H1 (cell line): ENCODE results near the gene GTSE1. TPM values are rescaled to one million over a fixed set of nuclear protein-coding genes. Genes with fewer than 3 reads are reported as not detected.

ENCODE experiments used
- BRCA1 ChIP-seq: IDR thresholded peaks from 2 replicates; pipeline ENCODE4 v1.6.1; 2012; ENCODE audit warnings: low read depth, low read length, improper control_type of control experiment
- CTCF ChIP-seq, 3 experiments: IDR thresholded peaks; 1 replicate in 2 of 3; 2 replicates in 1 of 3; pipeline versions ENCODE4 v1.5.1 to v1.6.1; 2011; ENCODE audit warnings: low read length in 3 of 3, mild to moderate bottlenecking in 3 of 3, inconsistent platforms in 2 of 3, low read depth in 1 of 3, moderate library complexity in 1 of 3; ENCODE audit not compliant: insufficient read depth in 1 of 3; ENCODE audit errors: control extremely low read depth in 1 of 3
- MAFK ChIP-seq: IDR thresholded peaks from 2 replicates; pipeline ENCODE4 v1.6.1; 2012; ENCODE audit warnings: low read depth, mild to moderate bottlenecking, improper control_type of control experiment, low read length
- RFX5 ChIP-seq: IDR thresholded peaks from 2 replicates; pipeline ENCODE4 v1.6.1; 2011; ENCODE audit warnings: low read depth, low read length, improper control_type of control experiment, borderline replicate concordance
- SIX5 ChIP-seq: IDR thresholded peaks from 2 replicates; pipeline ENCODE4 v1.6.1; 2011; ENCODE audit warnings: mild to moderate bottlenecking, low read depth, low read length
- polyA plus RNA-seq, 7 experiments: library from polyadenylated mRNA; depleted of rRNA in 3 of 7; stranded (reverse) in 5 of 7; unstranded in 2 of 7; fragments of >200 nt in 5 of 7; fragments of 200-250 nt in 2 of 7; gene quantifications; 1 replicate in 5 of 7; 2 replicates in 1 of 7; 4 replicates in 1 of 7; pipeline versions ENCODE4 v1.2.1 to v1.2.3, GENCODE V29; 2011 to 2013; ENCODE audit warnings: missing spikeins in 2 of 7, mixed read lengths in 2 of 7
- total RNA-seq: library from RNA; stranded (reverse); fragmentation: NEBNext Ultra II Directional; extraction: Animal tissue kit (Norgen Biotek cat#: 25700); gene quantifications from 2 replicates; pipeline ENCODE4 v1.2.1, GENCODE V29; 2021
- TF ChIP-seq, protein P1 (sequence below): IDR thresholded peaks from 2 replicates; pipeline ENCODE4 v1.6.1; 2011; ENCODE audit warnings: low read length, improper control_type of control experiment

GTSE1 gene
- total and polyA plus RNA-seq, 2 of the 8 experiments (the other 6 are each of a cell fraction or from before 2014, with no cell fraction given): 17.5 to 38.6 TPM

DNA sequence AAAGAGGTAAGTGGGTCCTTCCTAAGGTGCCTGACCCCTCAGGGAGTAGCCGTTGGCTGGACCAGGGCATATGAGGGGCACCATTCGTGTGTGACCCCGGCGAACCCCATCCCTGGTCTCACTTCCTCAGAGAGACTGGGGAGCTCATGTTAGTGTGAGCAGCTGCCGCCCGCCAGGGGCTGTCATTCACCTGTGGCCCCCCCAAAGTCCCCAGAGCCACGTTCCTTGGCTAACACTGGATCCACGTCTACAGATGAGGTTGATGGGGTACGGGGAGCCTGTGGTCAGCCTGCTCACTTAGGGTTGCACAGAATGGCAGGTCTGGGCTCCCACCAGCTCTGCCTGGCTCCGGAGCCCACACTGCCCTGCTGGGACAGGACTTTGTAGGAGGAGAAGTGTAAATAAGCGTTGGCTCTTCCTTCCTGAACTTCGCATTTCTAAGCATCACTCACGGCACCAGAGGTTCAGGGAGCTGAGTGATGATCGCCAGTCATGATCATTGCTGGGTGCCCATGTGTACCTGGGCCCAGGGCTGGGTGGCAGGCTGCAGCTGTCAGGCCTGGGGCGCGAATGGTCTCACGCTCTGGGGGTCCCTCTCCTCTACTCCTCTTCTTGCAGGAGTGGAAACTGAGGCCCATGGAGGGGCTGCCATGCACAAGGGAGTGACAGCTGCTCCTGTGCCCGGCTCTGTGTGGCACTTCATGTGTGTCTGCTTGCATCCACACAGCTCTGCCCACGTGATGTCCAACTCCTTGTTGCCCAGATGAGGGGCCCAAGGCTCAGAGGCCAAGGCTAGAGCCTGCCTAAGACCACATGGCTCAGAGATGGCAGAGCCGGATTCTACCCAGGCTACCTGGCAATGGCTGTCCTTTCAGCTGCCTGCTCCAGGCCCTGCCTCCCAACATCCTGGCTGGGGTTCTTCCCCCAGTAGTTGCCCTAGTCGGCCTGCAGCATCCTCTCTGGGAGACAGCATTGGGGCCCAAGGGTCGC, 17.7 kb upstream of the GTSE1 start (continued):
- TF ChIP-seq MAFK (no peak), RFX5 (no peak), CTCF (IDR thresholded peaks at IDR 0.05; ENCODE audit: control extremely low read depth in 1 of 3, insufficient read depth in 1 of 3, low read depth in 1 of 3, low read length in 3 of 3) (no peak), SIX5 (no peak), BRCA1 (no peak)
- TF ChIP-seq, protein P1, sequence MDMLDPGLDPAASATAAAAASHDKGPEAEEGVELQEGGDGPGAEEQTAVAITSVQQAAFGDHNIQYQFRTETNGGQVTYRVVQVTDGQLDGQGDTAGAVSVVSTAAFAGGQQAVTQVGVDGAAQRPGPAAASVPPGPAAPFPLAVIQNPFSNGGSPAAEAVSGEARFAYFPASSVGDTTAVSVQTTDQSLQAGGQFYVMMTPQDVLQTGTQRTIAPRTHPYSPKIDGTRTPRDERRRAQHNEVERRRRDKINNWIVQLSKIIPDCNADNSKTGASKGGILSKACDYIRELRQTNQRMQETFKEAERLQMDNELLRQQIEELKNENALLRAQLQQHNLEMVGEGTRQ: no peak
